HepG2 (cell line): ENCODE measurements around the gene ALDH2. TPM values are rescaled to one million over a fixed set of nuclear protein-coding genes. Genes with fewer than 3 reads are reported as not detected.

Experiments used
- DMAP1 ChIP-seq: IDR thresholded peaks from 2 replicates; pipeline ENCODE4 v1.6.1; 2016
- EHMT2 ChIP-seq: fragments of 200-600 bp; sonication (generic); IDR thresholded peaks from 2 replicates; pipeline ENCODE4 v1.7.0; 2017; ENCODE audit warnings: antibody characterized with exemption, low read depth, low read length, borderline replicate concordance
- JUN ChIP-seq: sonication (generic); formaldehyde crosslinking; IDR thresholded peaks from 2 replicates; pipeline ENCODE4 v1.4.0; 2020; ENCODE audit warnings: mild to moderate bottlenecking, missing genetic modification reagents
- KDM5B ChIP-seq: sonication (generic); formaldehyde crosslinking; IDR thresholded peaks from 2 replicates; pipeline ENCODE4 v1.4.0; 2020; ENCODE audit warnings: missing genetic modification reagents, mild to moderate bottlenecking, borderline replicate concordance
- KLF11 ChIP-seq: IDR thresholded peaks from 2 replicates; pipeline ENCODE4 v1.6.1; 2016; ENCODE audit warnings: missing compliant biosample characterization
- MED13 ChIP-seq: sonication (generic); formaldehyde crosslinking; IDR thresholded peaks from 2 replicates; pipeline ENCODE4 v1.5.0; 2020; ENCODE audit warnings: missing genetic modification reagents
- NBN ChIP-seq: fragments of 450-650 bp; conservative IDR thresholded peaks from 2 replicates; pipeline ENCODE4 v1.6.1; 2017
- NFKB2 ChIP-seq: sonication (generic); formaldehyde crosslinking; IDR thresholded peaks from 2 replicates; pipeline ENCODE4 v1.4.0; 2020; ENCODE audit warnings: missing genetic modification reagents, borderline replicate concordance
- POLR2AphosphoS2 ChIP-seq: IDR thresholded peaks from 2 replicates; pipeline ENCODE4 v1.6.1; 2011; ENCODE audit warnings: low read depth, low read length, improper control_type of control experiment
- PPARG ChIP-seq: conservative IDR thresholded peaks from 2 replicates; pipeline ENCODE4 v1.6.1; 2016; ENCODE audit warnings: missing biosample characterization, missing genetic modification reagents
- SYNCRIP ChIP-seq: fragments of 200-400 bp; formaldehyde crosslinking; IDR thresholded peaks from 2 replicates; pipeline ENCODE4 v1.6.1; 2018; ENCODE audit warnings: mild to moderate bottlenecking, low read depth, low read length; ENCODE audit not compliant: insufficient read depth
- TAF15 ChIP-seq: fragments of 200-400 bp; formaldehyde crosslinking; IDR thresholded peaks from one replicate; pipeline ENCODE4 v1.6.1; 2018; ENCODE audit warnings: mild to moderate bottlenecking, low read depth, low read length; ENCODE audit not compliant: poor library complexity, severe bottlenecking
- TRIM22 ChIP-seq: fragments of 450-650 bp; IDR thresholded peaks from 2 replicates; pipeline ENCODE4 v1.6.1; 2017
- ZBTB4 ChIP-seq: sonication (generic); formaldehyde crosslinking; IDR thresholded peaks from 2 replicates; pipeline ENCODE4 v1.4.0; 2020; ENCODE audit warnings: missing genetic modification reagents, mild to moderate bottlenecking, borderline replicate concordance
- ZFP36 ChIP-seq: fragments of 150-350 bp; IDR thresholded peaks from 2 replicates; pipeline ENCODE4 v1.6.1; 2018; ENCODE audit warnings: borderline replicate concordance, low read length, low read depth; ENCODE audit not compliant: partially characterized antibody
- ZNF383 ChIP-seq: sonication (generic); formaldehyde crosslinking; IDR thresholded peaks from 2 replicates; pipeline ENCODE4 v1.4.0; 2020; ENCODE audit warnings: missing genetic modification reagents, mild to moderate bottlenecking, borderline replicate concordance
- ZNF646 ChIP-seq: sonication (generic); formaldehyde crosslinking; IDR thresholded peaks from 2 replicates; pipeline ENCODE4 v1.9.0; 2021; ENCODE audit warnings: mild to moderate bottlenecking, missing genetic modification reagents
- ZNF776 ChIP-seq: sonication (generic); formaldehyde crosslinking; IDR thresholded peaks from 2 replicates; pipeline ENCODE4 v1.4.0; 2020; ENCODE audit warnings: mild to moderate bottlenecking, missing genetic modification reagents
- ZNF841 ChIP-seq: sonication (generic); formaldehyde crosslinking; IDR thresholded peaks from 2 replicates; pipeline ENCODE4 v1.8.1; 2023; ENCODE audit warnings: missing genetic modification reagents, borderline replicate concordance
- polyA plus RNA-seq, 8 experiments: library from polyadenylated mRNA; depleted of rRNA in 3 of 8; stranded (reverse) in 7 of 8; unstranded in 1 of 8; fragments of >200 nt; fragmentation: Illumina TruSeq in 4 of 8; extraction: Trizol in 4 of 8; gene quantifications; 2 replicates each; pipeline versions ENCODE4 v1.2.1 to v1.2.3, GENCODE V29; 2011 to 2016; ENCODE audit warnings: low read depth in 4 of 8, missing spikeins in 1 of 8, mixed read lengths in 1 of 8; ENCODE audit not compliant: insufficient read depth in 1 of 8
- total RNA-seq, 5 experiments: library from RNA; depleted of rRNA; stranded (reverse); fragments of >200 nt; fragmentation: Illumina TruSeq; extraction: Trizol; gene quantifications; 2 replicates each; pipeline ENCODE4 v1.2.3, GENCODE V29; 2016; ENCODE audit warnings: low read depth in 1 of 5

The ALDH2 gene
- total and polyA plus RNA-seq, 2 of the 13 experiments (the other 11 are each of a cell fraction or from before 2014, with no cell fraction given): 78.8 to 103 TPM

GRCh38 chr12:111766608-111767361, at the start of gene ALDH2 (continued):
- TF ChIP-seq ZNF646 (CRISPR knock-in tag) (no peak), EHMT2 (no peak), KDM5B (CRISPR knock-in tag) (peak; percentile 89; the same call in 1 of the 2 replicates), MED13 (CRISPR knock-in tag) (peak; percentile 46; the same call in 1 of the 2 replicates), NFKB2 (CRISPR knock-in tag) (peak; percentile 45; the same call in 1 of the 2 replicates), ZNF383 (no peak), POLR2AphosphoS2 (no peak), SYNCRIP (no peak), KLF11 (0 out of 2 replicates have a peak, but pooled peaks have one; percentile 37), NBN (no peak), TRIM22 (no peak), ZBTB4 (CRISPR knock-in tag) (no peak), PPARG (peak; percentile 49; the same call in 1 of the 2 replicates), DMAP1 (CRISPR knock-in tag) (0 out of 2 replicates have a peak, but pooled peaks have one; percentile 17), JUN (CRISPR knock-in tag) (no peak), TAF15 (no peak), ZNF841 (CRISPR knock-in tag) (no peak), ZFP36 (no peak), ZNF776 (CRISPR knock-in tag) (peak; percentile 68)
